ENCODE results near the gene CFAP141.

The CFAP141 gene

GRCh38 chr1:154225370-154225769 is 19.2 kb upstream of the CFAP141 start:
- peaks cover 49% of the 10 kb centered on the region for H4K20me1 ChIP-seq (ENCODE audit: insufficient read depth, low read length)
- H3K36me3 ChIP-seq (replicated peaks; ENCODE audit: low read depth, low read length): peaks cover 69% of the 10 kb centered on the region
- peaks cover 95% of the 10 kb centered on the region for H3K79me2 ChIP-seq (ENCODE audit: low read length)
- TF ChIP-seq EZH2phosphoT487 (IDR thresholded peaks at IDR 0.05; ENCODE audit: low read depth): no peak
- H3K27ac ChIP-seq (ENCODE audit: low read length): no peak overlapping the region
- H3K4me3 ChIP-seq (ENCODE audit: low read length): no peak overlapping the region
- H3K27me3 ChIP-seq (ENCODE audit: low read depth, low read length): no peaks in the 10 kb centered on the region
- no peak overlapping the region for H3K9ac ChIP-seq (ENCODE audit: low read length)
- H3K4me2 ChIP-seq (ENCODE audit: low read length): no peak overlapping the region
- H3K9me3 ChIP-seq (ENCODE audit: insufficient read depth, low read length): no peaks in the 10 kb centered on the region
- H2AFZ ChIP-seq (ENCODE audit: low read depth, low read length): no peak overlapping the region
- peaks cover 30% of the 10 kb centered on the region for H3K4me1 ChIP-seq (ENCODE audit: low read length)

- Histone ChIP-seq H3K79me2 (ENCODE audit: low read length) (peaks cover 96% of the 10 kb centered on the region), H3K9me3 (ENCODE audit: insufficient read depth, low read length) (no peaks in the 10 kb centered on the region), H3K4me2 (ENCODE audit: low read length) (peak overlapping the region; percentile 93; the same call in 1 of the 2 replicates), H2AFZ (ENCODE audit: low read depth, low read length) (no peak overlapping the region), H3K4me1 (ENCODE audit: low read length) (peaks cover 37% of the 10 kb centered on the region), H3K9ac (ENCODE audit: low read length) (no peak overlapping the region), H3K36me3 (replicated peaks; ENCODE audit: low read depth, low read length) (peaks cover 62% of the 10 kb centered on the region), H3K4me3 (ENCODE audit: low read length) (no peak overlapping the region), H3K27me3 (ENCODE audit: low read depth, low read length) (no peaks in the 10 kb centered on the region), H4K20me1 (ENCODE audit: insufficient read depth, low read length) (peaks cover 49% of the 10 kb centered on the region), H3K27ac (ENCODE audit: low read length) (no peak overlapping the region)
- TF ChIP-seq CTCF (IDR thresholded peaks at IDR 0.05; ENCODE audit: low read depth, low read length) (no peak), EZH2phosphoT487 (IDR thresholded peaks at IDR 0.05; ENCODE audit: low read depth) (no peak)
These were observed 17.5 kb upstream of the CFAP141 start for GRCh38 chr1:154223621-154224020.

- TF ChIP-seq CTCF (IDR thresholded peaks at IDR 0.05; ENCODE audit: low read depth, low read length): no peak
- TF ChIP-seq EZH2phosphoT487 (IDR thresholded peaks at IDR 0.05; ENCODE audit: low read depth): no peak
- H3K9me3 ChIP-seq (ENCODE audit: insufficient read depth, low read length): no peaks in the 10 kb centered on the region
- H3K4me1 ChIP-seq (ENCODE audit: low read length): peaks cover 41% of the 10 kb centered on the region
- no peaks in the 10 kb centered on the region for H3K27me3 ChIP-seq (ENCODE audit: low read depth, low read length)
- peaks cover 64% of the 10 kb centered on the region for H3K36me3 ChIP-seq (replicated peaks; ENCODE audit: low read depth, low read length)
- H2AFZ ChIP-seq (ENCODE audit: low read depth, low read length): no peak overlapping the region
- H3K27ac ChIP-seq (ENCODE audit: low read length): no peak overlapping the region
- H3K4me3 ChIP-seq (ENCODE audit: low read length): peak overlapping the region; percentile 83; the same call in 1 of the 2 replicates
- peaks cover 49% of the 10 kb centered on the region for H4K20me1 ChIP-seq (ENCODE audit: insufficient read depth, low read length)
- peaks cover 97% of the 10 kb centered on the region for H3K79me2 ChIP-seq (ENCODE audit: low read length)
- no peak overlapping the region for H3K9ac ChIP-seq (ENCODE audit: low read length)
- peak overlapping the region; percentile 93 for H3K4me2 ChIP-seq (ENCODE audit: low read length)
These were observed 16.8 kb upstream of the CFAP141 start for GRCh38 chr1:154222918-154223317.

- H3K9ac ChIP-seq (ENCODE audit: low read length): 0 out of 2 replicates have a peak overlapping the region, but pooled peaks have one; percentile 94
- H3K27me3 ChIP-seq (ENCODE audit: low read depth, low read length): no peaks in the 10 kb centered on the region
- peaks cover 49% of the 10 kb centered on the region for H4K20me1 ChIP-seq (ENCODE audit: insufficient read depth, low read length)
- peak overlapping the region; percentile 83 for H3K4me3 ChIP-seq (ENCODE audit: low read length)
- peaks cover 41% of the 10 kb centered on the region for H3K4me1 ChIP-seq (ENCODE audit: low read length)
- H3K27ac ChIP-seq (ENCODE audit: low read length): no peak overlapping the region
- H3K9me3 ChIP-seq (ENCODE audit: insufficient read depth, low read length): no peaks in the 10 kb centered on the region
- peak overlapping the region; percentile 93 for H3K4me2 ChIP-seq (ENCODE audit: low read length)
- H3K36me3 ChIP-seq (replicated peaks; ENCODE audit: low read depth, low read length): peaks cover 65% of the 10 kb centered on the region
- peaks cover 97% of the 10 kb centered on the region for H3K79me2 ChIP-seq (ENCODE audit: low read length)
- TF ChIP-seq CTCF (IDR thresholded peaks at IDR 0.05; ENCODE audit: low read depth, low read length) (no peak), EZH2phosphoT487 (IDR thresholded peaks at IDR 0.05; ENCODE audit: low read depth) (no peak)
- H2AFZ ChIP-seq (ENCODE audit: low read depth, low read length): no peak overlapping the region
These were observed 16.4 kb upstream of the CFAP141 start for GRCh38 chr1:154222518-154222917.
